ENCODE results near the gene THOC7. TPM values are rescaled to one million over a fixed set of nuclear protein-coding genes. Genes with fewer than 3 reads are reported as not detected.

THOC7 gene
- total RNA-seq, 4 donors from 2014 or later = 25.4 to 86.2 (median 52.0) TPM

DNA sequence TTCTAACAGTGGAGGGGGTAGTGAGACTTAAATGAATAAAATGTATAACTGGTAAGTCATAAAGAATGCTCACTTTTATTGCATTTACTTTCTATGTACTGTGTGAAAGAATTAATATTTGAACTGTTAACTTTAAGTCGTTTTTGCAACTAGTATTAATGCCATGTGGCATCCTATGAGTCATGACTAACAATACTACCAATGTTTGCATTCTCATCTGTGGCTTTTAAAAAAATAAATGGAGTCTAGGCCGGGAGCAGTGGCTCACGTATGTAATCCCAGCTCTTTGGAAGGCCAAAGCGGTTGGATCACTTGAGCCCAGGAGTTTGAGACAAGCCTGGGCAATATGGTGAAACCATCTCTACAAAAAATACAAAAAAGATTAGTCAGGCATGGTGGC is 39.3 kb downstream of the THOC7 start:
- Histone ChIP-seq H3K27ac (no peak overlapping the region), H3K36me3 (no peaks in the 10 kb centered on the region), H3K27me3 (no peaks in the 10 kb centered on the region), H3K4me1 (no peaks in the 10 kb centered on the region), H3K4me3 (no peak overlapping the region), H3K9me3 (no peaks in the 10 kb centered on the region)
- no peak for TF ChIP-seq POLR2A (IDR thresholded peaks at IDR 0.05)
- TF ChIP-seq, protein P1, sequence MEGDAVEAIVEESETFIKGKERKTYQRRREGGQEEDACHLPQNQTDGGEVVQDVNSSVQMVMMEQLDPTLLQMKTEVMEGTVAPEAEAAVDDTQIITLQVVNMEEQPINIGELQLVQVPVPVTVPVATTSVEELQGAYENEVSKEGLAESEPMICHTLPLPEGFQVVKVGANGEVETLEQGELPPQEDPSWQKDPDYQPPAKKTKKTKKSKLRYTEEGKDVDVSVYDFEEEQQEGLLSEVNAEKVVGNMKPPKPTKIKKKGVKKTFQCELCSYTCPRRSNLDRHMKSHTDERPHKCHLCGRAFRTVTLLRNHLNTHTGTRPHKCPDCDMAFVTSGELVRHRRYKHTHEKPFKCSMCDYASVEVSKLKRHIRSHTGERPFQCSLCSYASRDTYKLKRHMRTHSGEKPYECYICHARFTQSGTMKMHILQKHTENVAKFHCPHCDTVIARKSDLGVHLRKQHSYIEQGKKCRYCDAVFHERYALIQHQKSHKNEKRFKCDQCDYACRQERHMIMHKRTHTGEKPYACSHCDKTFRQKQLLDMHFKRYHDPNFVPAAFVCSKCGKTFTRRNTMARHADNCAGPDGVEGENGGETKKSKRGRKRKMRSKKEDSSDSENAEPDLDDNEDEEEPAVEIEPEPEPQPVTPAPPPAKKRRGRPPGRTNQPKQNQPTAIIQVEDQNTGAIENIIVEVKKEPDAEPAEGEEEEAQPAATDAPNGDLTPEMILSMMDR (IDR thresholded peaks at IDR 0.05) = no peak
- intact Hi-C loops (cut with DNase I; ENCODE audit: low total_unique reads) = no loop called here
- DNase-seq = no peak

DNA sequence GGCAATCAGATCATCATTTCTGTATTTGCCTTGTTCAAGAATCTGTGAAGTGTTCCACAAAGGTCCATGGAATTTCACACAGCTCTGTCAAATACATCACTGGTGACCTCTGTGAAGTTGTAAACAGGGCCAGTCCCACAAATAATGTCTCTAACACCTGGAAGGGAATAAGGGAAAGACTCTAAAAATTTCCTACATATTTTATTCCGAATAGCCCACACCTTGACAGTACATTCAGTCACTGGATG is 44.5 kb downstream of the THOC7 start, which contains the start of gene C3orf49:
Gene C3orf49, plus strand, starts transcription at position 149 of the 248 bp plus-strand sequence. CDS start 173 bp downstream, outside the sequence.
- H3K27ac ChIP-seq = no peak within 1 kb of the TSS
- H3K4me3 ChIP-seq = no peak within 1 kb of the TSS
- no peaks in the 10 kb centered on the region for H3K4me1 ChIP-seq
- H3K9me3 ChIP-seq = no peaks in the 10 kb centered on the region
- H3K27me3 ChIP-seq = no peaks in the 10 kb centered on the region
- DNase-seq = no peak
- H3K36me3 ChIP-seq = no peaks in the 10 kb centered on the region
- intact Hi-C loops (cut with DNase I; ENCODE audit: low total_unique reads) = no loop called here
- TF ChIP-seq, protein P1 (IDR thresholded peaks at IDR 0.05) = no peak
- no peak for TF ChIP-seq POLR2A (IDR thresholded peaks at IDR 0.05)

DNA sequence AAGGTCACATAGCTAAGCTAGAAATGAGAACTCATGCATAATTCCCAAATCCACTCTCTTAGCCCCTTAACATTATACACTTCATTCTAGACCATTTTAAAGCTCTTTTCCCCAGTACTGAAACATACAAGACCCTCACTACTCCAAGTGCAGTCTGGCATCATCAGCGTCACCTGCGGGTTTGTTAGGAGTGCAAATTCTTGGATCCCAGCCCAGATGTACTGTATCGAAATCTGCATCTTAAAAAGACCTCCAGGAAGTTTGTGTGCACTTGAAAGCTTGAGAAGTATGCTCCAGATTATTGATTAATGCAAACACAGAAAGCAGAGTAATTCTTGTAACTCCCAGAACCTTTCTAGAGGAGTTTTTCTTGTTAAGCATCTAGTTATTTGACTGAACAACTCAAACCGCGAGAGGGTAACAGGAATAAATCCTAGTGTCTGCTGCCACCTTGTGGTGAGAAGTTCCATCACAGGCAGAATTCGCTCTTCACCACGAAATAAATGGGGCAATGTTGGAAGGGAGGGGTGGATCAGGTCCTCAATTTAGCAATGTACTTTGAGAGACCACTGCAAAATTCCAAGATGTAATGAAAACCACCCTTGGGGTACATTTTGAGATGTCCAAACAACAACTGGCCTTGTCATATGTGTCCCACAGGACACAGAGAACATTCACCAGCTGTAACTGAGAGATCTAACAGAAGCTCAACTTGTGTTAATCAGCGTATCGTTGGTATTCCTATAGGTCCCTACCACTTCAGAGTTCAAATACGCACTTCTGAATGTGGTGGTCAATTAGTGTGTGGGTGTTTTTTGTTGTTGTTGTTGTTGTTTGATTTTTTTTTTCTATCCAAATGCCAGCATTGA is 45.1 kb downstream of the THOC7 start:
- DNase-seq = peak; percentile 55 to 59
- Histone ChIP-seq H3K4me1 (no peaks in the 10 kb centered on the region), H3K27me3 (no peaks in the 10 kb centered on the region), H3K27ac (no peak overlapping the region), H3K9me3 (no peaks in the 10 kb centered on the region), H3K4me3 (no peak overlapping the region), H3K36me3 (no peaks in the 10 kb centered on the region)
- TF ChIP-seq POLR2A (IDR thresholded peaks at IDR 0.05) = no peak
- TF ChIP-seq, protein P1 (IDR thresholded peaks at IDR 0.05) = peak; percentile 76 to 81 (median 80)
- intact Hi-C loops (cut with DNase I; ENCODE audit: low total_unique reads) = no loop called here

DNA sequence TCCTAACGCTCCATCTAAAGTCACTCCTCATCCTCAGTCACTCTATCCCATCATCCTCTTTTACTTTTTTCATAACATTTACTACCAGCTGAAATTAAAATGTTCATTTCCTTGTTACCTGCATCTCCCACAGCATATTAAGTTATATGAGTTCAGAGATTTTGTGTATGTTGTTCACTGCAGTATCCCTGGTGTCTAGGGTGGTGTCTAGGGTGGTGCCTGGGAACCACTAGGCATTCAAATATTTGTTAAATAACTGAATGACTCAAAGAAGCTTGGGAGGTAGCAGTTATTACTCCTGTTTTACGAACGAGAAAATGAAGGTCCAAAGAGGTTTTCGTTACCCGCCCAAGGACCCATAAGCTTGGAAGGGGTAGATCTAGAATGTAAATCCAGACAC is 46.4 kb downstream of the THOC7 start:
- TF ChIP-seq POLR2A (IDR thresholded peaks at IDR 0.05) = no peak
- TF ChIP-seq, protein P1 (IDR thresholded peaks at IDR 0.05) = no peak

DNA sequence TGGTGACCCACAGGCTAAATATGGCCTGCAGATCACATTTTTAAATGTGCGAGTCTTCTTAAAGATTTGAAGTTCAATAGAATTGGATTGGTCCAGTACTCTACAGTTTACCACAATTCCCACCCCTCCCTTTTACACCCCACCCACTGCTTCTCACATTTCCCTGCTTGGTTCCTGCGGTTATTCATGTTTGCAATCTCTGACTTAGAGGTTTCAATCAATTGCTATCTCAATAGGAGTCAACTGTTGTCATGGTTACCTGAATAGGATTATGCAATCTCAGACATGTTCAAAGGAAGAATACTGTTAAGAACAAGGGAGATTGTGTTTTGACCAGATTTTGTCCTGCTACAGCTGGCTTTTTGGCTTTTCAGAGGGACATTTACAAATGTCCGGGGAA is 49.4 kb downstream of the THOC7 start:
- H3K36me3 ChIP-seq = no peaks in the 10 kb centered on the region
- TF ChIP-seq, protein P1 (IDR thresholded peaks at IDR 0.05) = no peak
- no peak for TF ChIP-seq POLR2A (IDR thresholded peaks at IDR 0.05)
- H3K27me3 ChIP-seq = no peaks in the 10 kb centered on the region
- H3K27ac ChIP-seq = no peak overlapping the region
- no peaks in the 10 kb centered on the region for H3K9me3 ChIP-seq
- no peak overlapping the region for H3K4me3 ChIP-seq
- no peaks in the 10 kb centered on the region for H3K4me1 ChIP-seq
- intact Hi-C loops (cut with DNase I; ENCODE audit: low total_unique reads) = no loop called here
- DNase-seq = no peak

More for the DNA sequence above, 46.4 kb downstream of the THOC7 start:
- no peak for DNase-seq
- no peaks in the 10 kb centered on the region for H3K4me1 ChIP-seq
- no peaks in the 10 kb centered on the region for H3K27me3 ChIP-seq
- H3K36me3 ChIP-seq = no peaks in the 10 kb centered on the region
- H3K9me3 ChIP-seq = no peaks in the 10 kb centered on the region
- no peak overlapping the region for H3K4me3 ChIP-seq
- H3K27ac ChIP-seq = no peak overlapping the region
- intact Hi-C loops (cut with DNase I; ENCODE audit: low total_unique reads) = no loop called here
